Subcutaneous adipose tissue (tissue), 4 donors: ENCODE measurements around the gene ARHGAP1. TPM values are rescaled to one million over a fixed set of nuclear protein-coding genes. Genes with fewer than 3 reads are reported as not detected.

Experiments used
- CTCF ChIP-seq: fragments of 450-650 bp; IDR thresholded peaks from one replicate; pipeline ENCODE4 v1.5.1; 2016; ENCODE audit warnings: low read depth, mild to moderate bottlenecking, control low read depth, antibody characterized with exemption, moderate library complexity
- total RNA-seq, 4 donors: library from RNA; depleted of rRNA; stranded (reverse); fragments of >200 nt; gene quantifications; one replicate each; pipeline ENCODE4 v1.1.0, GENCODE V29; 2016

ARHGAP1 gene
- total RNA-seq, 4 donors from 2014 or later = 45.2 to 64.2 (median 52.9) TPM

GRCh38 chr11:46680164-46680760 is 20.2 kb downstream of the ARHGAP1 start:
- TF ChIP-seq CTCF = no peak

GRCh38 chr11:46679241-46680163 is 20.9 kb downstream of the ARHGAP1 start:
- TF ChIP-seq CTCF = no peak

GRCh38 chr11:46678741-46679130 is 21.7 kb downstream of the ARHGAP1 start:
- no peak for TF ChIP-seq CTCF

- no peak for TF ChIP-seq CTCF
Observed at GRCh38 chr11:46677991-46678740, 22.3 kb downstream of the ARHGAP1 start.

- no peak for TF ChIP-seq CTCF
Observed at GRCh38 chr11:46677169-46677568, 23.2 kb downstream of the ARHGAP1 start.

- no peak for TF ChIP-seq CTCF
Observed at GRCh38 chr11:46676436-46677158, 23.8 kb downstream of the ARHGAP1 start.
